ENCODE results near the gene TMSB15B. TPM values are rescaled to one million over a fixed set of nuclear protein-coding genes. Genes with fewer than 3 reads are reported as not detected.
"Not testable (repeated sequence)": the region's sequence is repeated elsewhere in the genome, so short reads cannot be mapped to it uniquely, and the experiment has no call there.

Gene TMSB15B
- polyA plus RNA-seq, 1 of the 3 experiments (the other 2 are of a cell fraction) = 13.1 TPM

DNA sequence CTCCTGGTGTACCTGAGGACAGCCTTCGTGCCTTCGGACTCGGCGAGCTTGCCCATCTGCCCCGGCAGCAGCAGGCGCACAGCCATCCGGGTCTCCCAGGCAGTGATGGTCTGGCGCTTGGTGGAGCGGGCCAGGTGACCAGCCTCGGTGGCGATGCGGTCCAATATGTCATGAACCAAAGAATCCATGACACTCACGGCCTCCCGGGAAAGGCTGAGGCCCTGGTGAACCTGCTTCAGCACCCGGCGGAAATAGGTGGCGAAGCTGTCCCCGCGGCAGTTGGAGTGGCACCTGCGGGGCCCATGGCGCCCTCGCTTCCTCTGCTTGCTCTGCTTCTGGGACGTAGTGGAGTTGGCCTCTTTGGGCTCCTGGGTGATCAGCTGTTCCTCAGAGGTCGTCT, 50.7 kb downstream of the TMSB15B start:
- H3K79me2 ChIP-seq (ENCODE audit: insufficient read depth) = no peaks in the 10 kb centered on the region
- no peaks in the 10 kb centered on the region for H3F3A ChIP-seq (replicated peaks; ENCODE audit: insufficient read depth)
- no peak overlapping the region for H2AFZ ChIP-seq (ENCODE audit: low read depth)
- no peak overlapping the region for H3K4me3 ChIP-seq (ENCODE audit: low read depth in 2 of 2, low read length in 1 of 2)
- no peak overlapping the region for H3K9ac ChIP-seq
- POLR2A ChIA-PET = no interaction called here
- WGBS (ENCODE audit: low lambda C conversion rate) = no CpG with 5 or more reads among the region's 24 CpGs
- H3K27me3 ChIP-seq (ENCODE audit: insufficient read depth) = peaks cover 47% of the 10 kb centered on the region
- DNase-seq = no peak
- no peaks in the 10 kb centered on the region for H4K20me1 ChIP-seq (ENCODE audit: insufficient read depth)
- no peak overlapping the region for H3K27ac ChIP-seq (ENCODE audit: low read depth in 2 of 2, low read length in 1 of 2)
- no peak for TF ChIP-seq SIN3A (IDR thresholded peaks at IDR 0.05; ENCODE audit: borderline replicate concordance, low read depth, low read length)
- no peak for TF ChIP-seq EP300 (IDR thresholded peaks at IDR 0.05; ENCODE audit: borderline replicate concordance in 1 of 2, low read depth in 1 of 2, low read length in 1 of 2)
- no peak for TF ChIP-seq NRF1 (IDR thresholded peaks at IDR 0.05; ENCODE audit: low read depth, low read length)
- no peak for TF ChIP-seq EZH2phosphoT487 (IDR thresholded peaks at IDR 0.05; ENCODE audit: borderline replicate concordance, low read depth)
- no peak for TF ChIP-seq FOXJ3 (CRISPR knock-in tag; IDR thresholded peaks at IDR 0.05)
- no peaks in the 10 kb centered on the region for H3K4me1 ChIP-seq (ENCODE audit: control insufficient read depth in 1 of 2, insufficient read depth in 2 of 2, low read depth in 1 of 2, low read length in 1 of 2)
- H3K4me2 ChIP-seq = no peak overlapping the region
- no peaks in the 10 kb centered on the region for H3K9me2 ChIP-seq
- no peaks in the 10 kb centered on the region for H3K36me3 ChIP-seq (replicated peaks in 1 of 2; ENCODE audit: control insufficient read depth in 1 of 2, insufficient read depth in 2 of 2, low read length in 1 of 2)
- H3K9me3 ChIP-seq = no peaks in the 10 kb centered on the region
- CTCF ChIA-PET = no interaction called here

DNA sequence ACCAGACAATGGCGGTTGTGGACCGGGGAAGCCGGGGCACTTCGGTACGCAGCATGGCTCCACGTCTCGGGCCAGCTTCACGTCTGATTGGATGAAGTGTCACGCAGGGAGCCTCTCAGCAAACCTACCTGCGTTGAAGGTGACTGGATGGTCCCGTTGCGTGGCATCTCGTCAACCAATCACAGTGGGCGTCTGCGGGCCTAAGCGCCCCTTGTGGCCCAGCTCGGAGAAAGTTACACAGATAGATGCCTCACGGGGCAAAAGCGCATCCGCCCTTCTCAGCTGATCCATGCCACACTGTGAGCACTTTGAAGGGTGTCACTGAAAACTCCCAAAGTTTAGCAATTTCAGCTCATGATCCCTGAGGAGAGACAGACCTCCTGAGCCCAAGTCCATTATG, 51.2 kb downstream of the TMSB15B start, which contains the start of gene H2BW1:
Gene H2BW1 (minus strand): TSS at position 103 of the 400 bp plus-strand sequence. CDS start 132 bp downstream, outside the sequence.
- CTCF ChIA-PET = interaction anchor here (1.7 kb wide), 1 partner anchor 168 kb away, joined by 3 read pairs; no protein-coding TSS in a partner anchor
- no peaks in the 10 kb centered on the region for H3K9me2 ChIP-seq
- H3K36me3 ChIP-seq (replicated peaks in 1 of 2; ENCODE audit: control insufficient read depth in 1 of 2, insufficient read depth in 2 of 2, low read length in 1 of 2) = no peaks in the 10 kb centered on the region
- no peak within 1 kb of the TSS for H3K27ac ChIP-seq (ENCODE audit: low read depth in 2 of 2, low read length in 1 of 2)
- peaks cover 47% of the 10 kb centered on the region for H3K27me3 ChIP-seq (ENCODE audit: insufficient read depth)
- WGBS (ENCODE audit: low lambda C conversion rate) = 72% methylated on average over 13 of the region's 20 CpGs
- H3K4me3 ChIP-seq (ENCODE audit: low read depth in 2 of 2, low read length in 1 of 2) = no peak within 1 kb of the TSS
- POLR2A ChIA-PET = no interaction called here
- H3K79me2 ChIP-seq (ENCODE audit: insufficient read depth) = no peaks in the 10 kb centered on the region
- no peak within 1 kb of the TSS for H3K9ac ChIP-seq
- no peak within 1 kb of the TSS for H2AFZ ChIP-seq (ENCODE audit: low read depth)
- H3K4me1 ChIP-seq (ENCODE audit: control insufficient read depth in 1 of 2, insufficient read depth in 2 of 2, low read depth in 1 of 2, low read length in 1 of 2) = no peaks in the 10 kb centered on the region
- no peak for DNase-seq
- TF ChIP-seq SIN3A (IDR thresholded peaks at IDR 0.05; ENCODE audit: borderline replicate concordance, low read depth, low read length) (no peak), ELF1 (IDR thresholded peaks at IDR 0.05) (no peak), CHD2 (IDR thresholded peaks at IDR 0.05; ENCODE audit: low read length, partially characterized antibody) (no peak), NFIC (IDR thresholded peaks at IDR 0.05; ENCODE audit: borderline replicate concordance) (no peak), TCF12 (IDR thresholded peaks at IDR 0.05) (no peak), RXRA (IDR thresholded peaks at IDR 0.05; ENCODE audit: borderline replicate concordance, low read depth) (no peak), RAD21 (IDR thresholded peaks at IDR 0.05; ENCODE audit: low read length) (no peak), EZH2phosphoT487 (IDR thresholded peaks at IDR 0.05; ENCODE audit: borderline replicate concordance, low read depth) (no peak), TEAD4 (IDR thresholded peaks at IDR 0.05; ENCODE audit: borderline replicate concordance, insufficient read depth) (no peak), FOXM1 (IDR thresholded peaks at IDR 0.05; ENCODE audit: low read depth) (no peak), TAF1 (IDR thresholded peaks at IDR 0.05; ENCODE audit: borderline replicate concordance, low read depth, low read length) (no peak)
- TF ChIP-seq, protein P1, sequence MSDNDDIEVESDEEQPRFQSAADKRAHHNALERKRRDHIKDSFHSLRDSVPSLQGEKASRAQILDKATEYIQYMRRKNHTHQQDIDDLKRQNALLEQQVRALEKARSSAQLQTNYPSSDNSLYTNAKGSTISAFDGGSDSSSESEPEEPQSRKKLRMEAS (IDR thresholded peaks at IDR 0.05; ENCODE audit: low read depth) = no peak
- TF ChIP-seq, protein P2, sequence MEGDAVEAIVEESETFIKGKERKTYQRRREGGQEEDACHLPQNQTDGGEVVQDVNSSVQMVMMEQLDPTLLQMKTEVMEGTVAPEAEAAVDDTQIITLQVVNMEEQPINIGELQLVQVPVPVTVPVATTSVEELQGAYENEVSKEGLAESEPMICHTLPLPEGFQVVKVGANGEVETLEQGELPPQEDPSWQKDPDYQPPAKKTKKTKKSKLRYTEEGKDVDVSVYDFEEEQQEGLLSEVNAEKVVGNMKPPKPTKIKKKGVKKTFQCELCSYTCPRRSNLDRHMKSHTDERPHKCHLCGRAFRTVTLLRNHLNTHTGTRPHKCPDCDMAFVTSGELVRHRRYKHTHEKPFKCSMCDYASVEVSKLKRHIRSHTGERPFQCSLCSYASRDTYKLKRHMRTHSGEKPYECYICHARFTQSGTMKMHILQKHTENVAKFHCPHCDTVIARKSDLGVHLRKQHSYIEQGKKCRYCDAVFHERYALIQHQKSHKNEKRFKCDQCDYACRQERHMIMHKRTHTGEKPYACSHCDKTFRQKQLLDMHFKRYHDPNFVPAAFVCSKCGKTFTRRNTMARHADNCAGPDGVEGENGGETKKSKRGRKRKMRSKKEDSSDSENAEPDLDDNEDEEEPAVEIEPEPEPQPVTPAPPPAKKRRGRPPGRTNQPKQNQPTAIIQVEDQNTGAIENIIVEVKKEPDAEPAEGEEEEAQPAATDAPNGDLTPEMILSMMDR (IDR thresholded peaks at IDR 0.05) = no peak
- TF ChIP-seq, protein P3, sequence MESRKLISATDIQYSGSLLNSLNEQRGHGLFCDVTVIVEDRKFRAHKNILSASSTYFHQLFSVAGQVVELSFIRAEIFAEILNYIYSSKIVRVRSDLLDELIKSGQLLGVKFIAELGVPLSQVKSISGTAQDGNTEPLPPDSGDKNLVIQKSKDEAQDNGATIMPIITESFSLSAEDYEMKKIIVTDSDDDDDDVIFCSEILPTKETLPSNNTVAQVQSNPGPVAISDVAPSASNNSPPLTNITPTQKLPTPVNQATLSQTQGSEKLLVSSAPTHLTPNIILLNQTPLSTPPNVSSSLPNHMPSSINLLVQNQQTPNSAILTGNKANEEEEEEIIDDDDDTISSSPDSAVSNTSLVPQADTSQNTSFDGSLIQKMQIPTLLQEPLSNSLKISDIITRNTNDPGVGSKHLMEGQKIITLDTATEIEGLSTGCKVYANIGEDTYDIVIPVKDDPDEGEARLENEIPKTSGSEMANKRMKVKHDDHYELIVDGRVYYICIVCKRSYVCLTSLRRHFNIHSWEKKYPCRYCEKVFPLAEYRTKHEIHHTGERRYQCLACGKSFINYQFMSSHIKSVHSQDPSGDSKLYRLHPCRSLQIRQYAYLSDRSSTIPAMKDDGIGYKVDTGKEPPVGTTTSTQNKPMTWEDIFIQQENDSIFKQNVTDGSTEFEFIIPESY (IDR thresholded peaks at IDR 0.05; ENCODE audit: borderline replicate concordance, low read depth) = no peak
- H4K20me1 ChIP-seq (ENCODE audit: insufficient read depth) = no peaks in the 10 kb centered on the region
- no peaks in the 10 kb centered on the region for H3F3A ChIP-seq (replicated peaks; ENCODE audit: insufficient read depth)
- no peaks in the 10 kb centered on the region for H3K9me3 ChIP-seq
- no peak within 1 kb of the TSS for H3K4me2 ChIP-seq

DNA sequence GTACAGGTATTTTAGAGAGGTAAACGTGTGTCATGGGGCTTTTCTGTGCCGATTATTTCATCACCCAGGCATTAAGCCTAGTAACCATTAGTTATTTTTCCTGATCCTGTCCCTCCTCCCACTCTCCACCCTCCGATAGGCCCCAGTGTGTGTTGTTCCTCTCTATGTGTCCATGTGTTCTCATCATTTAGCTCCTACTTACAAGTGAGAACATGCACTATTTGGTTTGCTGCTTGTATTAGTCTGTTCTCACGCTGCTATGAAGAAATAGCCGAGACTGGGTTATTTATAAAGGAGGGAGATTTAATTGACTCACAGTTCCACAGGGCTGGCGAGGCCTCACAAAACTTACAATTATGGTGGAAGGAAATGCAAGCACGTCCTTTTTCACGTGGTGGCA, 53.1 kb downstream of the TMSB15B start:
- WGBS (ENCODE audit: low lambda C conversion rate) = 10% methylated on average over 8 of the region's 8 CpGs
- DNase-seq; H3F3A ChIP-seq (replicated peaks; ENCODE audit: insufficient read depth); H3K9ac ChIP-seq; POLR2A ChIA-PET; H3K4me2 ChIP-seq; H3K9me3 ChIP-seq; H4K20me1 ChIP-seq (ENCODE audit: insufficient read depth); H2AFZ ChIP-seq (ENCODE audit: low read depth); CTCF ChIA-PET; H3K36me3 ChIP-seq (replicated peaks in 1 of 2; ENCODE audit: control insufficient read depth in 1 of 2, insufficient read depth in 2 of 2, low read length in 1 of 2); H3K4me1 ChIP-seq (ENCODE audit: control insufficient read depth in 1 of 2, insufficient read depth in 2 of 2, low read depth in 1 of 2, low read length in 1 of 2); H3K4me3 ChIP-seq (ENCODE audit: low read depth in 2 of 2, low read length in 1 of 2); H3K79me2 ChIP-seq (ENCODE audit: insufficient read depth); H3K9me2 ChIP-seq; H3K27ac ChIP-seq (ENCODE audit: low read depth in 2 of 2, low read length in 1 of 2): not testable (repeated sequence)
- H3K27me3 ChIP-seq (ENCODE audit: insufficient read depth) = peaks cover 41% of the 10 kb centered on the region

Measured in SK-N-SH (cell line).